SW 1271 (cell line): Measurements from ENCODE around the gene TTC39A.
A peak's percentile ranks its signal among the peaks of the same experiment; 100 is the strongest.
"Not testable (repeated sequence)": the region's sequence is repeated elsewhere in the genome, so short reads cannot be mapped to it uniquely, and the experiment has no call there.

Source experiments
- DNase-seq, 2 experiments: peaks; one replicate each; lab custom pipeline; 2025; lab: John Stamatoyannopoulos, UW

The TTC39A gene

GRCh38 chr1:51266791-51267190 is 63.6 kb downstream of the TTC39A start:
- no peak for DNase-seq

- no peak for DNase-seq
These were observed 64.2 kb downstream of the TTC39A start for GRCh38 chr1:51266181-51266580.

- DNase-seq = no peak
These were observed 64.7 kb downstream of the TTC39A start for GRCh38 chr1:51265618-51266017.

GRCh38 chr1:51264451-51264850 is 65.9 kb downstream of the TTC39A start:
- peak; percentile 45 to 89 for DNase-seq

GRCh38 chr1:51263147-51263877 is 67.0 kb downstream of the TTC39A start:
- no peak for DNase-seq

GRCh38 chr1:51255331-51255730 is 75.0 kb downstream of the TTC39A start:
- no peak for DNase-seq

GRCh38 chr1:51253691-51254090 is 76.7 kb downstream of the TTC39A start:
- no peak for DNase-seq

GRCh38 chr1:51252366-51252765 is 78.0 kb downstream of the TTC39A start:
- no peak for DNase-seq

- not testable (repeated sequence) for DNase-seq
These were observed 79.2 kb downstream of the TTC39A start for GRCh38 chr1:51251165-51251564.

GRCh38 chr1:51250729-51251128 is 79.6 kb downstream of the TTC39A start:
- DNase-seq = not testable (repeated sequence)

- no peak for DNase-seq
These were observed 80.9 kb downstream of the TTC39A start for GRCh38 chr1:51249445-51249844.

GRCh38 chr1:51247499-51247898 is 82.9 kb downstream of the TTC39A start:
- no peak for DNase-seq

GRCh38 chr1:51247022-51247421 is 83.3 kb downstream of the TTC39A start:
- DNase-seq = no peak

GRCh38 chr1:51242546-51242945 is 87.8 kb downstream of the TTC39A start:
- DNase-seq = no peak

GRCh38 chr1:51241119-51241518 is 89.2 kb downstream of the TTC39A start:
- no peak for DNase-seq

- DNase-seq = no peak
These were observed 90.3 kb downstream of the TTC39A start for GRCh38 chr1:51240084-51240483.

GRCh38 chr1:51238034-51238403 is 92.3 kb downstream of the TTC39A start:
- peak in 1 of 2 experiments; percentile 37 for DNase-seq

- DNase-seq = peak in 1 of 2 experiments; percentile 36
These were observed 92.9 kb downstream of the TTC39A start for GRCh38 chr1:51237351-51238033.
